RCC 7860 (cell line): ENCODE results near the gene FBLN1.

Experiments used
- DNase-seq: peaks from one replicate; pipeline ENCODE4 v3.0.0-alpha.2; 2015; ENCODE audit warnings: low spot score
- FAIRE-seq: peaks from 2 replicates; lab custom pipeline; 2012; peaks lifted over from hg19 to GRCh38; lab: Jason Lieb, UNC

Gene FBLN1

DNA sequence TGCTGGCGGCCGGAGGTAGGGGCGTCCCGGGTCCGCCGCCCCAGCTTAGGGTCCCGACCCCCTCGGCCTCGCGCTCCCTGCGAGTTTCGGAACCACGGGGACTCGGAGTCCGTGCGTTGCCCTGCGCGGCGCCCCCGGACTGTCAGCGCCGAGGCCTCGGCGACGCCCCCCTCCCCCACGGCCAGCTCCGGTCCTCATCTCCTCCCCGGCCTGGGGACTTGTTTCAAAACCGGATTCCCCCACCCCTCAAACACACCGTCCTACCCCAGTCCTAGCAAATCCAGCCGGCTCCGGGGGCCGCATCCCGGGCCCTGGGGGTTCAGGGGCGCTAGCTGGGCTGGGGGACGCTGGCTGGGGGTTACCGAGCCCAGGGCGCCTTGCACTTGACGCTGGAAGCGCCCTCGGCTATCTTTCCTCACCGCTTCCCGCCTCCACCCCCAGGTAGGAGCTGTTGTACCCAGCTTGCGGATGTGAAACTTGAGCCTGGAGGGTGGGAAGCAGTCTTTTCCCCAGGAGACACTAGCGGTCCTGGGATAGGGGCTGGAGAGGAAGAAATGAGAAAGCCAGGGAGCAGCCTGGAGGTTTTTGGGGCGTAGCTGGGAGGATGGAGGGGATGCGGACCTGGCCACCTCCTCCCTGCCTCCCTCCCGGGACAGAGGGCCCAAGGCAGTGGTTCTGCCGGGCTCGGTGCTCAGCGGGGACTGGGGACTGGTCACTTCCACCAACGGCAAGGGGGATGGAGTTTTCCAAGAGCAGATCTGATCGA, 550 bp downstream of the FBLN1 start:
- no peak for FAIRE-seq

GRCh38 chr22:45503816-45504372, 1.2 kb downstream of the FBLN1 start:
- FAIRE-seq (no peak), DNase-seq (no peak)

More for the DNA sequence above, 550 bp downstream of the FBLN1 start:
- DNase-seq: no peak

DNA sequence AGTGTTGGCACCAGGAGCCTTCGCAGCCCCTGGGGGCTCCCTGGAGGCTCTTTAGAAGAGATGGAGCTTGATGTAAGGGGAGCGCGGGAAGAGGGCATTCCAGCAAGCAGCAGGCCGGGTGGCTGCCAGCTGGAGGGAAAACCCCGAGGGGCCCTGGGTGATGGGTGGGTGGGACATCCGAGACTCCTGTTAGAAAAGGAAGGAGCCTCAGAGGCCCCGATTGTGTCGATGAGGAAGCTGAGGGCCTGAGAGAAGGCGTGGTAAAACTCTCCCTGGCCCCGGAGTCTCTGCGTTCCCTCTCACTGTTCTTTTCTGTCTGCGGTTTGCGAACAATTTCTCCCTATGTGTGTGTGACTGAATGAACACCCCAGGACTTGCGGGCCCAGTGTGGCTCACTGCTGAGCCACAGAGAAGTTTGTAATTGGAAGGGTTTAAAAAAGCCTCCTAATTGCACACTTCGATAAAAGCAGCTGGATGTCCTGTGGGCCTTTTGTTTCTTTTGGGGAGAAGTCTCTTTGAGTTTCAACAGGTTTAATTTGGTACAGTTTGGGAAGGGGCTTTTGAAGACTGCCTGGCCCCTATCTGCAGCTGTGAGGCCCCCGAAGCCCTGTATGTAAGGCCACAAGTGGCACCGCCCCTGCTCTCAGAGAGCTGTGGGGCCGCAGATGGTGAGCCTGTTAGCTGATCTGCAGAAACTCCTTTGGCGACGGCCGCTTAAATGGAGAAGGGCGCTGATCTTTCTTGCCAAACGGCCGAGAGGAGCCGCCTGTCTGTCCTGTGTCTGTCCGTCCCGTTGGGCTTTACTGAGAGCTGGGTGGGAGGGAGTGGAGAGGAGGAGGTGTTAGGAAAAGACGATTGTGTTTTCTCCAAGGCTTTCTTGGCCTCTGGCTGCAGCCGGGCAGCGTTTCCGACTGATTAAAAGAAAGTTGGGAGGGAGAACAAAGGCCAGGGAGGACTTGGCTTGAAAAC, 2.0 kb downstream of the FBLN1 start:
- DNase-seq (no peak), FAIRE-seq (no peak)

GRCh38 chr22:45505991-45506747, 3.5 kb downstream of the FBLN1 start:
- DNase-seq: no peak
- no peak for FAIRE-seq

GRCh38 chr22:45506816-45507360, 4.2 kb downstream of the FBLN1 start:
- no peak for DNase-seq
- FAIRE-seq: no peak

DNA sequence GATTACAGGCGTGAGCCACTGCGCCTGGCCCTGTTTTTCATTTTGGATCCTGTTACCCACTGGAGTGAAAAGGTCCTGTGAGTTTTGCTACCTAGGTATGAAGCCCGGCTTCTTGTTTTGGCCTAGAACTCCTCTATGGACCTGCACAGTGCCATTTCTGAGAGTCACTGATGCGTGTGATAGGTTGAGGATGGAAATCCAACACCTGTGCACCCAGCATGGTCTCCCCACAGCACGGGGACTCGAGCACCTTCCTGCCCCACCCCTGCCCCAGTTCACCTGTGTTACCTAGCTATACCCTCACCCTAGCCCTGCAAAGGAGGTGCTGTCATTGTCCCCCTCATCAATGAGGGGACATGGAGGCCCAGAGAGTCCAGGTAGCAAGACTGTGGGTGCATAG, 5.1 kb downstream of the FBLN1 start:
- FAIRE-seq: no peak
- DNase-seq: no peak

GRCh38 chr22:45508814-45509213, 6.1 kb downstream of the FBLN1 start:
- no peak for FAIRE-seq

GRCh38 chr22:45510376-45511232, 7.9 kb downstream of the FBLN1 start:
- FAIRE-seq: no peak
- no peak for DNase-seq

More at GRCh38 chr22:45508814-45509213, 6.1 kb downstream of the FBLN1 start:
- no peak for DNase-seq

DNA sequence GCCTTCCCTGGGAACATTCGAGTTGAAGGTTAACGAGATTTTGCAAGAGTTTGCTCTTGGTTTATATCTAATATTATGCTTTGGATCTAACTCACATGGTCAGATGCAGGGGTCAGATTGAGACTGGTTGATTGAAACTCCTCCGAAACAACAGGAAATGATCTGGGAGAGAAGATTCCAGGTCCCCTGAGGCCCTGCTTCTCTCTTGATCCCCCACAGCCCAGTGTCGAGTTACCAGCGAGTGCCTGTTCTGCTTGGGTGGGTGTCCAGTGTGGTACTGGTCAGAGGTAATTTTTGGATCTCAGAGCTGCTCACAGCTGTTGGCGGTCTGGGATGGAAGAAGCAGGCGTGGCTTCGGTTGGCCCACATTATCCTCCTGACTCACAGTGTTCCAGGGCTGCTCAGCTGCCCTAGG, 9.2 kb downstream of the FBLN1 start:
- peak; percentile 70 for DNase-seq
- peak; percentile 86 for FAIRE-seq

DNA sequence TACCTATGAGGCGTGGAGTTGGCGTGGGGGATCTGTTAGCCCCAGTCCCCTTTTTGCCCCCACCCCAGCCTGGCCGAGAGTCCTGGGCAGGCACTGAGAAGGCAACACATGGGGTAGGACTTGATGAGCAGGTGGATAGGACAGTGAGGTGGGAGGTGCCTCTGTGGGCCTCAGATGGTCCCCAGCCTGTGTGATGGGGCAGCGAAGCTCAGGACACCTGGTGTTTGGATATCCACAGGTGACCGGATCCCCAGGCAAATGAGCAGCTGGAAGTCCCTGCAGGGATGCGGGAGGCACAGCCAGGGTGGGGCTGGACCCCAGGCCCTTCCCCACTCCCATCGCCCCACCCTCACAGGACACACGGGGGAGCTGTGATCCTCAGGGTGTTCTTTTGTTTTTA, 9.7 kb downstream of the FBLN1 start:
- DNase-seq (no peak), FAIRE-seq (no peak)

DNA sequence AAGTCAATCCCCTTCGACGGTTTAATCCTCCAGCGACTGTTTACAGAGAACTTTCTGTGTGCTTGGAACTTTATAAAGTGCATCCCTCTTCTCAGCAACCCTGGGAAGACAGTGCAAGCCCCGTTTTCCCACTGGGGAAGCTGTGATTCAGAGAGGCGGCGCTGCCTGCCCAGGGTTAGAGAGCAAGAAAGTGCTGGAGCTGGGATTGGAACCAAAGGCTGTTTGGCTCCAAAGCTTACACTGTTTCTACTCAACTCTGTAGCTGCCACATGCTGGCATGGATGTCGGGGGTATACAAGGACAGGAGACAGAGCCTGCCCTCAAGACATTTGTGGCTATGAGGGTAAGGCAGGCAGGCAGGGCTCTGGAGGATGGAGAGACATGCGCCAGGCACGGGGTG, 13.0 kb downstream of the FBLN1 start:
- DNase-seq (no peak), FAIRE-seq (no peak)

- no peak for FAIRE-seq
- no peak for DNase-seq
Measured at GRCh38 chr22:45516163-45516562, 13.5 kb downstream of the FBLN1 start.

GRCh38 chr22:45516923-45517675, 14.4 kb downstream of the FBLN1 start:
- peak; percentile 54 for DNase-seq
- no peak for FAIRE-seq

- DNase-seq: no peak
- FAIRE-seq: no peak
Measured at GRCh38 chr22:45518136-45518535, 15.5 kb downstream of the FBLN1 start.

GRCh38 chr22:45518580-45518991, 15.9 kb downstream of the FBLN1 start:
- peak; percentile 60 for FAIRE-seq
- DNase-seq: peak; percentile 77

- FAIRE-seq: no peak
- peak; percentile 70 for DNase-seq
Measured at GRCh38 chr22:45521178-45521577, 18.5 kb downstream of the FBLN1 start.

DNA sequence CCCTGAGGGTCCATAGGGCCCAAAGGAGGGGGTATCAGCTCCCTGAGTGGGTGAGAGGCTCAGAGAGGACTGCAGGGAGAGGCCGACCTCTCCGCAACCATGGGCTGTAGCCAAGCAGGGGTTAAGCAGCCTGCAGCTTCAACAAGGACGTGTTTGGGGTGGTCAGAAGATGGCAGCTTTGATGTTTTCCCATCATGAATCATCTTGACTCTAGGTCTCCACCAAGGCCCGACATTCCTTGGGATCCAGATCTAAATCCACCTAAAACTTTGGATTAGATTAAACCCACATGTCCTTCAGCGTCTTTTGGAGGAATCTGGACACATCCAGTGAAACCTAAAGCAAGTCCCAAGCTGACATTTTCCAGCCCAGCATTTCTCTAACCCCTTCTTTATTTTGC, 19.8 kb downstream of the FBLN1 start:
- no peak for FAIRE-seq
- no peak for DNase-seq

DNA sequence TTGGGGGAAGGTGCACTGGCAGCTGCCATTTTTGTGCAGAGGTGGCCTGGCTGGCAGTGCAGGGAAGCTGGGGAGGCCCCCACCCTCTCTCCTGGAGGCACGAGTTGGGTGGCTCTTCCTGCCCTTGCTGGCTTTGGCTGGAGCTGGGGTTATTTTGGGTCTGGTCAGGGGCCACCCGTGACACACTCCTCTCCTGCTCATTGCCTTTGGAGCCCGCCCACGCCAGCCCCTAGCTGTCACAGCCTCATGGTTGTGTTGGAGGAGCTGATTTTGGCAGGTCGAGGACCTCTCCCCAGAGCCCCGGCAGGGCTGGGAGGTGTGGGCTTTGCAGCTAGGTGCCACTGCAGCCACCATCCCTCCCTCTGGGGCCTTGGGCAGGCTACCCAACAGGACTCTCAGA, 21.5 kb downstream of the FBLN1 start:
- FAIRE-seq (no peak), DNase-seq (no peak)

DNA sequence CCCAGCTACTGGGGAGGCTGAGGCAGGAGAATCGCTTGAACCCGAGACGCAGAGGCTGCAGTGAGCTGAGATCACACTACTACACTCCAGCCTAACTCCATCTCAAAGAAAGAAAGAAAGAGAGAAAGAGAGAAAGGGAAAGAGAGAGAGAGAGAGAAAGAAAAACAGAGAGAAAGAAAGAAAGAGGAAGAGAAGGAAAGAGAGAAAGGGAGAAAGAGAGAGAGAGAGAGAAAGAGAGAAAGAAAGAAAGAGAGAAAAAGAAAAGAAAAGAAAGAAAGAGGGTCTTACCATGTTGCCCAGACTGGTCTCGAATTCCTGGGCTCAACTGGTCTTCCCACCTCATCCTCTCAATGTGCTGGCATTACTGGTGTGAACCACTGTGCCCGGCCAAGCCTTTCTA, 22.3 kb downstream of the FBLN1 start:
- DNase-seq (no peak), FAIRE-seq (no peak)
